HL-60 (cell line): Measurements from ENCODE around the gene MEF2A.

Experiments used
- GABPA ChIP-seq: IDR thresholded peaks from 2 replicates; pipeline ENCODE4 v1.6.1; 2012; ENCODE audit warnings: low read depth
- POLR2AphosphoS5 ChIP-seq: IDR thresholded peaks from 2 replicates; pipeline ENCODE4 v1.6.1; 2012; ENCODE audit warnings: low read depth
- SPI1 ChIP-seq: IDR thresholded peaks from 2 replicates; pipeline ENCODE4 v1.6.1; 2012; ENCODE audit warnings: low read depth, mild to moderate bottlenecking, borderline replicate concordance
- TF ChIP-seq, protein P1 (sequence below): IDR thresholded peaks from one replicate; pipeline ENCODE4 v1.5.1; 2011; ENCODE audit warnings: low read length, control low read depth, inconsistent platforms; ENCODE audit not compliant: insufficient read depth
- TF ChIP-seq, protein P2 (sequence below): IDR thresholded peaks from 2 replicates; pipeline ENCODE4 v1.6.1; 2012; ENCODE audit warnings: low read depth; ENCODE audit not compliant: insufficient replicate concordance

DNA sequence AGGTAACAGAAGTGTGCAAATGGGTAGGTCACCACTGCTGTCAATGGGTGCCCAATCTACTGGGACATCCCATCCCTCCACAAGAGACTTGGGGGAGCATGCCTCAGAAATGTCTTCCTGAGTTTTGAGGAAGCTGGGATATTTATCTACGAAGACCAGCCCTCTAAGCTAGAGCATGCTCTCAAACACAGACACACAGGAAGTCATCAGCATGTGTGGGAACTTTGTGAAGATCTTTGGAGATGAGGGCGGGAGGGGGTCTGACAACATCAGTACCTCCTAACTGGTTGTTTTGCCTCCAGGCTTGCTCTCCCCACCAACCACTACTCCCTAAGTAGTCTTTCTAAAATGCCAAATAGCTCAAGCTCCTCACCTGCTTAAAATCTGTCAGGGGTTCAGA lies 3.5 kb upstream of the MEF2A start:
- TF ChIP-seq GABPA, result no peak
- TF ChIP-seq, protein P1, sequence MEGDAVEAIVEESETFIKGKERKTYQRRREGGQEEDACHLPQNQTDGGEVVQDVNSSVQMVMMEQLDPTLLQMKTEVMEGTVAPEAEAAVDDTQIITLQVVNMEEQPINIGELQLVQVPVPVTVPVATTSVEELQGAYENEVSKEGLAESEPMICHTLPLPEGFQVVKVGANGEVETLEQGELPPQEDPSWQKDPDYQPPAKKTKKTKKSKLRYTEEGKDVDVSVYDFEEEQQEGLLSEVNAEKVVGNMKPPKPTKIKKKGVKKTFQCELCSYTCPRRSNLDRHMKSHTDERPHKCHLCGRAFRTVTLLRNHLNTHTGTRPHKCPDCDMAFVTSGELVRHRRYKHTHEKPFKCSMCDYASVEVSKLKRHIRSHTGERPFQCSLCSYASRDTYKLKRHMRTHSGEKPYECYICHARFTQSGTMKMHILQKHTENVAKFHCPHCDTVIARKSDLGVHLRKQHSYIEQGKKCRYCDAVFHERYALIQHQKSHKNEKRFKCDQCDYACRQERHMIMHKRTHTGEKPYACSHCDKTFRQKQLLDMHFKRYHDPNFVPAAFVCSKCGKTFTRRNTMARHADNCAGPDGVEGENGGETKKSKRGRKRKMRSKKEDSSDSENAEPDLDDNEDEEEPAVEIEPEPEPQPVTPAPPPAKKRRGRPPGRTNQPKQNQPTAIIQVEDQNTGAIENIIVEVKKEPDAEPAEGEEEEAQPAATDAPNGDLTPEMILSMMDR, result no peak
- TF ChIP-seq, protein P2, sequence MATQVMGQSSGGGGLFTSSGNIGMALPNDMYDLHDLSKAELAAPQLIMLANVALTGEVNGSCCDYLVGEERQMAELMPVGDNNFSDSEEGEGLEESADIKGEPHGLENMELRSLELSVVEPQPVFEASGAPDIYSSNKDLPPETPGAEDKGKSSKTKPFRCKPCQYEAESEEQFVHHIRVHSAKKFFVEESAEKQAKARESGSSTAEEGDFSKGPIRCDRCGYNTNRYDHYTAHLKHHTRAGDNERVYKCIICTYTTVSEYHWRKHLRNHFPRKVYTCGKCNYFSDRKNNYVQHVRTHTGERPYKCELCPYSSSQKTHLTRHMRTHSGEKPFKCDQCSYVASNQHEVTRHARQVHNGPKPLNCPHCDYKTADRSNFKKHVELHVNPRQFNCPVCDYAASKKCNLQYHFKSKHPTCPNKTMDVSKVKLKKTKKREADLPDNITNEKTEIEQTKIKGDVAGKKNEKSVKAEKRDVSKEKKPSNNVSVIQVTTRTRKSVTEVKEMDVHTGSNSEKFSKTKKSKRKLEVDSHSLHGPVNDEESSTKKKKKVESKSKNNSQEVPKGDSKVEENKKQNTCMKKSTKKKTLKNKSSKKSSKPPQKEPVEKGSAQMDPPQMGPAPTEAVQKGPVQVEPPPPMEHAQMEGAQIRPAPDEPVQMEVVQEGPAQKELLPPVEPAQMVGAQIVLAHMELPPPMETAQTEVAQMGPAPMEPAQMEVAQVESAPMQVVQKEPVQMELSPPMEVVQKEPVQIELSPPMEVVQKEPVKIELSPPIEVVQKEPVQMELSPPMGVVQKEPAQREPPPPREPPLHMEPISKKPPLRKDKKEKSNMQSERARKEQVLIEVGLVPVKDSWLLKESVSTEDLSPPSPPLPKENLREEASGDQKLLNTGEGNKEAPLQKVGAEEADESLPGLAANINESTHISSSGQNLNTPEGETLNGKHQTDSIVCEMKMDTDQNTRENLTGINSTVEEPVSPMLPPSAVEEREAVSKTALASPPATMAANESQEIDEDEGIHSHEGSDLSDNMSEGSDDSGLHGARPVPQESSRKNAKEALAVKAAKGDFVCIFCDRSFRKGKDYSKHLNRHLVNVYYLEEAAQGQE, result no peak
- no peak for TF ChIP-seq POLR2AphosphoS5
- TF ChIP-seq SPI1, result no peak
